Hepatic stellate cell (primary cell): ENCODE data around the gene STUB1.

Source experiments
- DNase-seq: peaks from one replicate; pipeline ENCODE4 v3.0.0; 2011; ENCODE audit warnings: low spot score

STUB1 gene

DNA sequence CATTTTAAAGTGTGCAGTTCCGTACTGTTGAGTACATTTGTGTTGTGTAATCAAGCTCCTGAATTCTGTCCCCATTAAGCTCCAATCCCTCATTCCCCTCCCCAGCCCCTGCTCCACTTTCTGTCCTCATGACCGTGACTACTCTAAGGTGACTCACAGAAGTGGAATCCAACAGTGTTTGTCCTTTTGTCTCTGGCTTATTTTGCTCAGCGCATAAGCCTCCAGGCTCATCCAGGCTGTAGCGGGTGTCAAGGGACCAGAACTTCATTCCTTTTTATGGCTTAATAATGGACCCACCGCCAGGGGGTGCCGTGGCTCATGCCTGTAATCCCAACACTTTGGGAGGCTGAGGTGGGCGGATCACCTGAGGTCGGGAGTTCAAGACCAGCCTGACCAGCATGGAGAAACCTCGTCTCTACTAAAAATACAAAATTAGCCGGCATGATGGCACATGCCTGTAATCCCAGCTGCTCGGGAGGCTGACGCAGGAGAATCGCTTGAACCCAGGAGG is 32.6 kb downstream of the STUB1 start:
- DNase-seq: peak; percentile 96

DNA sequence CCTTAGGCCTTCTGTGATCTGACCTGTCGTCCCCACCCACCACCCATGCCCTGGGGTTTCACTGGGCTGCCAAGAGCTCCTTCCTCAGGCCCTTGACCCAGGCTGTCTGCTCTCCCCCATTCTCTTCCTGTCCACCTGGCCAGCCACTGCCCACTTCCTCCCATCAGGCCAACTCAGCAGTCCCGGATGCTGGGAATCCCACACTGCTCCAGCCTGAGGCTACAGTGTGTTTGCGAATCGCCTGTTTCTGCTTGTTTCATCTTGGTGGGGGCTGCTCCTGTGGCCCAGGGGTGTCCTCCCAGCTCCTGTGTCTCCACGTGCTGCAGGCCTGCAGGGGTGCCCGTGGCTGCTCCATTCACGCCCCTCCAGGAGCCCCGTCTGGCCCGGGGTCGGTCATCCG is 33.9 kb downstream of the STUB1 start:
- DNase-seq: no peak

DNA sequence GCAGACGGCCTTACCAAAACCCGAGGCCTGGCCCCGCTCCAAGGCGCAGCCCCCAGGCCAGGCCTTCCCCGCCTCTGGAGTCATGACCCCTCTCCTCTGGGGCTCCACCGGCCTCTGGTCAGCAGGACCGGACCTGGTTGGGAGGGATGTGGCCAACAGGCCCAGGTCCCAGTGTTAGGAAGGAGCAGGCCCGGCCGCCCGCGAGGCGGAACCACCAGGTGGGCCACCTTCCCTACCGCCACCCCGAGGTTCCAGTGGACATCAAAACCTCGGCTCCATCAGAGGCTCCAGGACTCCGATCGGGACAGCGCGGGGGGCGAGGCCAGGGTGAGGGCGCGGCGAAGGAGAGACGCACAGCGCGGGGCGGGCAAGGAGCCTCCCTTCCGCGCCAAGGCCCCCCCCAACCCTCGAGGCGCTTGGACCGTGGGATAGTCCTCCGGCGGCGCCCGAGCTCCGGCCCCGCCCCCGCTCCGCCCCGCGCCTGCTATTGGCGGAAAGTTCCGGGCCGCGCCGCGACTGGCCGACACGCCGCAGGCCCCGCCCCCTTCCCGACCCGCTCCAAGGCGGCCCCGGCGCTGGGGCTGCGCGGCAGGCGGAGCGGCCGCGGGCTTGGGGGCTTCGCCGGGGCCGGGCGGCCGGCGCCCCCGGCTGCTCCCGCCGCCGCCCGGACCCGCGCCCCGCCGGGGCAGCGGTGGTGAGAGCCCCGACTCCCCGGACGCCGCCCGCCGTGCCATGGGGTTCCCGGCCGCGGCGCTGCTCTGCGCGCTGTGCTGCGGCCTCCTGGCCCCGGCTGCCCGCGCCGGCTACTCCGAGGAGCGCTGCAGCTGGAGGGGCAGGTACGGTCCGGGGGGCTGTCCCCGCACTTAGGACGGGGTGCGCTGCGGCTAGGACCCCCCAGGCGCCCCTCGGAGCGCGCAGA is 34.6 kb downstream of the STUB1 start, which contains the start of gene METRN:
Gene METRN, plus strand, starts transcription at position 561 of the 919 bp plus-strand sequence. Its CDS starts 172 bp downstream, at position 733.
- DNase-seq: peak; percentile 96

DNA sequence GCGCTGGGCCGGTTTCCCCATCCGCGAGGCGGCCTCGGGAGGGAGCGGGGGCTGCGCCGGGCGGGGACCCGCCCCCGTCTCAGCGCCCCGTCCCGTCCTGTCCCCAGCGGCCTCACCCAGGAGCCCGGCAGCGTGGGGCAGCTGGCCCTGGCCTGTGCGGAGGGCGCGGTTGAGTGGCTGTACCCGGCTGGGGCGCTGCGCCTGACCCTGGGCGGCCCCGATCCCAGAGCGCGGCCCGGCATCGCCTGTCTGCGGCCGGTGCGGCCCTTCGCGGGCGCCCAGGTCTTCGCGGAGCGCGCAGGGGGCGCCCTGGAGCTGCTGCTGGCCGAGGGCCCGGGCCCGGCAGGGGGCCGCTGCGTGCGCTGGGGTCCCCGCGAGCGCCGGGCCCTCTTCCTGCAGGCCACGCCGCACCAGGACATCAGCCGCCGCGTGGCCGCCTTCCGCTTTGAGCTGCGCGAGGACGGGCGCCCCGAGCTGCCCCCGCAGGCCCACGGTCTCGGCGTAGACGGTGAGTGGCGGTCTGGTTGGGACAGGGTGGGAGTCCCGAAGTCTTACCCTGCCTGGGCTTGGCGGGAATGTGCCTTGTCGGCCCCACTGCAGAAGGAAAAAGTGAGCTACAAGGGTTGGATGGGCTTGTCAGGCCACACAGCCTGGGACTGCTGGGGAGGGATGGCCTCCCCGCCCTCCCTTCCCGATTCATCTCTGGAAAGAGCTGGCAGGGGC is 35.4 kb downstream of the STUB1 start:
- DNase-seq: no peak

DNA sequence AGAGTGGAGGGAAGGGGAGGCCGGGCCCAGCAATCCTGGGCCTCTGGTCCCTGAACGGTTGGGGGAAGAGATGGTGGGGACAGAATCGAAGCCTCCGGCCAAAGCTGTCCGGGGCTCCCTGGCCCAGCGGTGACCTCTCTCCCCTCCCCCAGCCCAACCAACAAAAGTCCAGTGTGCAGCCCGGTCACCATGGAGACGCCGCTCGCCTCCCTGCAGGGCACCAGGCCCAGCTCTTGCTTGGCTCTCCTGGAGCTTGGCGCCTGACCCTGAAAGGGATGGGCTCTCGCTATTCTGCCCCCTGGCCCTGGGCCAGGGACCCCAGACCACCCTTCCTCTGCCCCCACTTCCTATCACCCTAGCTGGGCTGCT is 36.0 kb downstream of the STUB1 start:
- DNase-seq: no peak

DNA sequence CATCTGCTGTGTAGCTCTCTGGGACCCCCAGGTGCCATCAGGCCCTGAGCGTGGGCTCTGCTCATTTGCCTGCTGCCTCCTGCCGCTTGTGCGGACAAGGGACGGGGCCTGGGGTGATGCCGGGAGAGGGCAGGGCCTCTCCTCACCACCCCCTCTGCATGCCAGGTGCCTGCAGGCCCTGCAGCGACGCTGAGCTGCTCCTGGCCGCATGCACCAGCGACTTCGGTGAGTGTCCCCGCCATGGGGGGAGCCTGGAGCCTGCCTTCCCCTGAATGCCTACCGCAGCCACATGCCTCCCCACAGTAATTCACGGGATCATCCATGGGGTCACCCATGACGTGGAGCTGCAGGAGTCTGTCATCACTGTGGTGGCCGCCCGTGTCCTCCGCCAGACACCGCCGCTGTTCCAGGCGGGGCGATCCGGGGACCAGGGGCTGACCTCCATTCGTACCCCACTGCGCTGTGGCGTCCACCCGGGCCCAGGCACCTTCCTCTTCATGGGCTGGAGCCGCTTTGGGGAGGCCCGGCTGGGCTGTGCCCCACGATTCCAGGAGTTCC is 36.6 kb downstream of the STUB1 start:
- DNase-seq: no peak

DNA sequence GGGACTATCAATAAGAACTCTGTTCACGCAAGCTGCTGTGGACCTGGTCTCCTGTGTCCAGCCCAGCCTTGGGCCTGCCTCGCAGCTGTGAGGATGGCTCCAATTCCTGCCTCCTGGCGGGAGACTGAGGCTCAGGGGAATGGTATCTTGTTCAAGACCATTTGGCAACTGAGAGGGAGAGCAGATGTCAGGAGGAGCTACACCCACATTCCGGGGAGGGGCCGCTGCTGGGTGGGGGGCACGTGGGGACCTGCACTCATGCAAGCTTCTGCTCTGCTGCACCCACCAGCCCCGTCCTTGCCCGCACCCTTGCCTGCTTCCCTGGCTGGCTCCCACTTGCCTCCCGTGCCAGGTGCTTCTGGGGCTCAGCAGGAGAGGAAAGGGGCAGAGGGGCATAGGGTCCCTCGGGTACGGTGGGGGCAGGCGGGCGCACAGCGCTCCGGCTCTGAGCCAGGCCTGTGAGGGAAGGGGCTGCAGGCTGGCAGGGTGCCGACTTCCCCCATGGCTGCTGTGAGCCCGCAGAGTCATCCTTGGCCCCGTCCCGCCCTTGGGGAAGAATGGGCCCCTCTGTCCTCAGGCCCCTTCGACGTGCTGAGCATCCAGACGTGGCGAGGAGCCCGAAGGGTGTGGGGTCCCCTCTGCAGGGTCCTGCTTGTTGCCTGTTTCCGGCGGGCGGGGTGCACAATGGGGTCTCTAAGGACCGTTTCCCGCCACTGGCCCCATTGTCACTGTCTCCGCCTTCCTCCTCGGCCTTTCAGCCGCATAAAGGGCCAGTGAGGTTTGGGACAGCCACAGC is 37.4 kb downstream of the STUB1 start:
- DNase-seq: no peak

DNA sequence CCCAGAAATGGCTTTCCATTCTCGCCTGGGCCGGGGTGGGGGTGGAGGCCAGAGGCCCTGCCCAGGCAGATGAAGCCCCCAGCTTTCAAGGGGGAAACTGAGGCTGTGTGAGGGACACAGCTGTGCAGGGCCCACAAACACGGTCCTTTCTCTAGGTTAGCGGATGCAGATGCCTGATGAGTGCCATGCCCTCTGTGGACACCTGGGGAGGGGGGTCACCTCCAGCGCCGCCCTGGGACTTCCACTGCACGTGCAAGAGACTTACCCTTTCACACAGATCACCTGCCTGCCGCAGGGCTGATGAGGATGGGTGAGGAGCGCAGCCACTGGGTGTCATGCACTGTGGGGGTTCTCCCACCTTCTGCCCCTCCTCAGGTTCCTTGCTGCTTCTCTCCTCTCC is 38.2 kb downstream of the STUB1 start:
- no peak for DNase-seq

DNA sequence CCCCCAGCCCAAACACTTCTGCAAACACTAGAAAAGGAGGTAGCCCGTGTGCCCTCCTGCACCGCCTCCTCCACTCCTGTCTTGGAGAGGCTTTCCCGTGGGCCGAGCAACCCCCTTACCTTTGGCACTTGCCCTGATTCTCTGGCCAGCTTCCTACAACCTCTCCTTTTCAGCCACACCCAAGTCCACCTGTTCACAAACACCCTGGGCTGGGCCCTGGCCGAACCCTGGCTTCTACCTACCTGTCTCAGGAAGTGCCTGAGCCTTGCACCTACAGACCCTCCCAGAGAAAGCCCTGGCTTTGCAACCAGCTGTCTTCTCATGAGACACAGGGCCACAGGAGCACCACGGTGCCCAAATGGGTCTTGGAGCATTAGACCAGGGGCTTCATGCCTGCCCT is 38.7 kb downstream of the STUB1 start:
- DNase-seq: no peak

DNA sequence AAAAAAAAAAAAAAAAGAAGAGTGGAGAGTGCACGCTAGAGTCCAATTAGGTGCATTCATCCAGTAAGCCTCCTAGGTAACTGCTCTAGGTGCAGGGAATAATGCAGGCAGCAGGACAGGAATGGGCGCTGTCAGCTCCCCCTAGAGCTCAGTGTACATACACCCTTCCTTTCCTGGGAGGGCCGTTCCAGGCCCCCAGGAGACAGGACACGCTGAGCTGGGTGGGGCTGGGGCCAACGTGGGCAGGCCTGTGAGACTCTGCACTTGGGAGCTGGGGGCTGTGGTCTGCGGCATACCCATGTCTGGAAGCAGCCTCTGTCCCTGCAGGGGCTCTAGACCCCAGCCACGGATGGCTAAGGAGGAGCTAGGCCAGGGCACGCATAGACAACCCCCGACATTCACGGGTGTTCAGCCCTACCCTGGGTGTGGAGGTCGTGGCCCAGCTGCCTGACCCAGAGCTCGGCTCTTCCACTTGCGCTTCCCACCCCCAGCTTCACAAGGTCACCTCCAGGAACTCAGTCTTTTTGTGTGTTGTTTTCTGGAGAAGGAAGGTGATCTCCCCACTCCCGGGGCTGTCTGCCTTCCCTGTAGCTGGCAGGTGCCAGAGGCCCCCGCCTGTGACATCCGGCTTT is 39.7 kb downstream of the STUB1 start:
- DNase-seq: no peak

DNA sequence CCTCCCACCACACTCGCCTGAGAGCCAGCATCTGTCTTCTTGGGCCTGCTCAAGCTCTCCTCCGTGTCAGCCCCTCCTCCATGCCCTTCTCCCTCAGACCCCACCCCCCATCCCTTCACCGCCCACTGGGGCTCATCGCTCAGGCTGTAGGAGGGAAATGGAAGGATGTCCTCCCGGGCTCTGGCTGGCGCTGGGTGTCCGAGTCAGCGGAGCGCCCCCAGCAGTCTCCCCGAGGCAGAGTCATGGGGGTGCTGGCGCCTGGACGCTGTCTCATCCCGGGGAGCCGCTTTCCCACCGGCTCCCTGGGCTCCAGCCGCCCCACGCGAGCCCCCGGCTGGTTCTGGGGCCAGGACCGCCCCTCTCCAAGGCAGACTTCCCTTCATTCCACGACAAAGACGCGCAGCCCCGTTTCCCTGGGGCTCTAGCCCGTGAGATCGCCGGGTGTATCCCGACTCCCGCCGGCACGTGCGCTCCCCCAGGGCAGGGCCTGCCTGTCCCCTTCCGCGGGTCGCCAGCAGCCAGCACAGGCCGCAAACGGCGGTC is 40.3 kb downstream of the STUB1 start:
- peak; percentile 84 for DNase-seq

DNA sequence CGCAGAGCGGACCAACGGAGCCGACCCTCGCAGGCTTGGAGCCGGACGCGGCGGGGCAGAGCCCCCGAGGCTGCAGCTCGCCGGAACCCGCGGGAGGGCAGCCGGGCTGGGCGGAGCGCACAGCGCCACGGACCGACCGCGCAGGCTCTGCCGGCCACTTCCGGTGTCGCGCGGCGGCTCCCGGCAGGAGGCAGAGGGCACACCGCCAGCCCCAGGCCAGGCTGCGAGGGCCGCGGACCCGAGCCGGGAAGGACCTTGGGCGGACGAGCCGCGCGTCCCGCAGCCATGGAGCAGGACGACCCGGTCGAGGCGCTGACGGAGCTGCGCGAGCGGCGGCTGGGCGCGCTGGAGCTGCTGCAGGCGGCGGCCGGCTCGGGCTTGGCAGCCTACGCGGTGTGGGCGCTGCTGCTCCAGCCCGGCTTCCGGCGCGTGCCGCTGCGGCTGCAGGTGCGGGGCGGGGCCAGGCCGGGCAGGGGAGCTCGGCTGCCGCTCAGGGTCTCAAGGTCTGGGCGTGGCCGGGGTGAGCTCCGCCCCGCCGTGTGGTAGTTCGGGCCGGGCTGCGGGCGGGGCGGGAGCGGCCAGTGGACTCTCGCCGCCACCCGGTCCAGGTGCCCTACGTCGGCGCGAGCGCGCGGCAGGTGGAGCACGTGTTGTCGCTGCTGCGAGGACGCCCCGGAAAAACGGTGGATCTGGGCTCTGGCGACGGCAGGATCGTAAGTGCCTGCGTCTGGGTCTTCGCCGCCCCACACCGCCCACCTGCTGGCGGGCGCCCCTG is 41.0 kb downstream of the STUB1 start, which contains the start of gene ANTKMT:
Gene ANTKMT, plus strand, starts transcription at position 157 of the 775 bp plus-strand sequence. Its CDS starts 129 bp downstream, at position 286.
- DNase-seq: peak; percentile 90

DNA sequence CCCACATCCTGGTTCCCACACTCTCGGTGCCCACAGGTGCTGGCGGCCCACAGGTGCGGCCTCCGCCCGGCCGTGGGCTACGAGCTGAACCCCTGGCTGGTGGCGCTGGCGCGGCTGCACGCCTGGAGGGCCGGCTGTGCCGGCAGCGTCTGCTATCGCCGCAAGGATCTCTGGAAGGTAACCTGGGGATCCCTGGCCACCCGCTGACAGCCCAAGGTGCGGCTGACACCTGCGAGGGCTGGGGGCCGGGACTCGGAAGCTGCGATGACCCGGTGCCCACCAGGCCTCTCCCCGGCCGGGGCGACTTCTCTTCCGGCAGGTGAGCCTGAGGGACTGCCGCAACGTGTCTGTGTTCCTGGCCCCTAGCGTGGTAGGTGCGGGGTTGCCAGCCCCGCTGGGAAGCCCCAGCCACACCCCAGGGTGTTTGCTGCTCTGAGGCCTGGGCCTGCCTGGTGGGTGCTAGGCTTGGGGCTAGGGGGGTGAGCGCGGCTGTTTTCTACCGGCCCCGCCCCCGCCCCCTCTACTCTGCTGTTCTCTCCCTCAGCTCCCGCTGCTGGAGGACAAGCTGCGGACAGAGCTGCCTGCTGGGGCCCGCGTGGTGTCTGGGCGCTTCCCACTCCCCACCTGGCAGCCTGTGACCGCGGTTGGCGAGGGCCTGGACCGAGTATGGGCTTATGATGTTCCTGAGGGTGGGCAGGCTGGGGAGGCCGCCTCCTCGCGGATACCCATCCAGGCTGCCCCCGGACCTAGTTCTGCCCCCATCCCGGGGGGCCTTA is 41.7 kb downstream of the STUB1 start:
- DNase-seq: no peak

DNA sequence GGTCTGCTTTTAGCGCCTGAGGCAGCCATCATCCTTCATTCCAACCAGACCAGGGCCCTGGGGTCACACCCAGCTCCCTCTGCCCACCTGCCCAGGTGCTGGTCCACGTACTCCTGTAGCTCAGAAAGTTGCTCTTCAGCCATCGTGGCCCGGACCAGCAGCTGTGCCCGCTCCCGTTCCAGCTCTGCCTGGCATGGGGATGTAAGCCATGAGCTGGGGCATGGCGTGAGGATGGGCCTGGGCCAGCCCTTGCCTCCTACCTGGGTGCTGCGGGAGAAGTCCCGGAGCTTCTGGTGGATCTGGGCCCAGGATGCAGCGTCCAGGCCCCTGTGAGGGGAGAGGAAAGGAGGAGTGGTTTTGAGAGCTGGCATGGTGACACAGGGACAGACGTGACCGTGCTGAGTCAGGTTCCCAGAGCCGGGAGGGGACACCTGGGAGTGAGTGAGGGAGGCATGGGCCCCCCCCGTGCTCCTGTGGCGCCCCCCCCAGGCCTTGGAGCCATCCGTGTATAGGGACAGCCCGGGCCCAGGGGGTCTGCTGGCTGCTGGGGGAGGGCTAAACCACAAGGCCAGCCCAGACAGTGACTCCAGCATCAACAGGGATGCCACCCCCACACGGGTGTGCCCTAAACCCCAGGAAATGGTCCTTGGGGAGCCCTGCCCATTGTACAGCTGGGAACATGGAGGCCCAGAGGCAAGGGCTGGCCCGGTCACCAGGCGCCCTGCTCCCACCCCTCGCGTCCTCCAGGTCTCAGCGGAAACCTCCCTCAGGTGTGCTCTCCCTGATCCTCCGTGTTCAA is 42.8 kb downstream of the STUB1 start:
- no peak for DNase-seq

DNA sequence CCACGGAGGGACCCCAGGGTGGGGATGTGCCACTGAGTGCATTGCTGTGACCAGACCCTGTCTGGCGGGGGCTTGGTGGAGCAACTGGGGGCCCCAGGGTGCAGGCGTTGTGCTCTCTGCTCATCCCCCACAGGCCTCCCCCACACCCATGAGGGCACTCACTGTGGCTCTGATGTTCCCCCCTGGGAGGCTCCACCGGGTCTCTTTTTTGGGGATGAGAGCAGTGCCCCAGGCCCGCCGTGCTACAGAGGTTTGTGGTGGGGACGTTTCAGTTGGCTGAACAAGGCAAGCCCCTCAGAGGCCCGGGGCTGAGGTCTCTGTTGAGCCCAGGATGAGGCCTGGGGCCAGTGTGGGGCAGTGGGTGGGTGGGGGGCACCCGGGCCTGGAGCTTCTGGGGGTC is 43.5 kb downstream of the STUB1 start:
- DNase-seq: no peak

DNA sequence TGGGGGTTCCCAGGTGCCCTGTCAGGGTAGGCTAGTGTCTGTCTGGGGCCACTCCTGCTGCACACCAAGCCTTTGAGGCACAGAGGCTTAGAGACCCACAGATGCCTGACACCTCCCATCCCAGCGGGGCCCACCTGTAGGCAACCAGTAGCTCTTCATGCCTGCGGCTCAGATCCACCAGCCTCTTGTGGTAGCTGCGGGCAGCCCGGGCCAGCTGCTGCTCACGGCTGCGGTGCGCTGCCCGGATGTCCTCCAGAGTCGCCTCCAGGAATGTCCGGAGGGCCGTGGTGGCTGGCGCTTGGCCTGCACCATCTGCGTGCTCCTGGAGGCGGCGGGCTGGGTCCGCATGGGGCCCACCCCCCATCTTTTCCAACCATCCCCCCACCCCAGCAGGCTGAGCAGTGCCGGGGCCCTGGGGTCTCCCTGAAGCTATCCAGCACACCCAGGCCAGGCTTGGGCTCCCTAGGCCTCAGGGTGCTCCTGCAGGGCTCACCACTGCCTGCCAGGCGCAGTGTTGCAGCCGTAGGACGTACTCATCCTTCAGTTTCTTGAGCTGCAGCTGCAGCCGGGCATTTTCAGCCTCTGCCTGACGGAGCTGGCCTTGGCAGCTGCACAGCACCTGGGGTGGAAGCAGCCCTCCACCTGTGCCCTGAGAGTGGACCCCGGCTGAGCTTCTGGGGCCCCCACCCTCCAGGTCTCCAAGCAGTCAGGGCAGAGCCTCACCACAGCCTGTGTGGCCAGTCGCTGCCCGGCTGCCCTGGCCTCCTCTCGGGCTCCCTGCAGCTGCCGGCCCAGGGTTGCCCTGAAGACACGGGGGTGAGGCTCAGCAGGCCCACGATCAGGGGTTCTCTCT is 44.2 kb downstream of the STUB1 start:
- DNase-seq: no peak

DNA sequence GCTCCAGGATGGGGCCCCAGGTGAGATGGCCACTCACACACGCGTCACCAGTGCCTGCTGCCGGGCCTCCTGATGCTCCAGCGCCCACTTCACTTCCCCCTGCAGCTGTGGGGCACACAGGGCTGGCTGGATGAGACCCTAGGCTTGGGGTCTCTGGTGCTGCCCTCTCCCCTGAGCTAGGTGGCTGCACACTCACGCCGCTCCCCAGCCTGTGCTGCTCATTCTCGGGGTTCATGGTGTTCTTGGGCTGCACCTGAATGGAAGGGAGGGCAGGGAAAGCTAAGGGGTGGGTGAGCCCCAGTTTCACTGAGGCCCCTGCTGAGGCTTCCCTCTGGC is 44.8 kb downstream of the STUB1 start:
- DNase-seq: no peak
